ENCODE results near the gene XCL1. TPM values are rescaled to one million over a fixed set of nuclear protein-coding genes. Genes with fewer than 3 reads are reported as not detected.

XCL1 gene
- total RNA-seq, 1 experiment from 2014 or later, result not detected

- H3K27me3 ChIP-seq (replicated peaks), result no peaks in the 10 kb centered on the region; the same call in 1 of the 2 replicates
- H3K9me3 ChIP-seq (replicated peaks), result no peaks in the 10 kb centered on the region
- H3K4me1 ChIP-seq (replicated peaks), result no peaks in the 10 kb centered on the region
- DNase-seq (ENCODE audit: low read depth in 1 of 2, low spot score in 2 of 2), result peak; percentile 26 to 55
- no peak overlapping the region for H3K27ac ChIP-seq
- no peak overlapping the region for H3K4me3 ChIP-seq
- H3K36me3 ChIP-seq, result no peaks in the 10 kb centered on the region
These were observed 27.2 kb downstream of the XCL1 start for GRCh38 chr1:168603501-168604110.

GRCh38 chr1:168605443-168605842 lies 29.0 kb downstream of the XCL1 start:
- H3K27ac ChIP-seq, result no peak overlapping the region
- no peaks in the 10 kb centered on the region; the same call in 1 of the 2 replicates for H3K27me3 ChIP-seq (replicated peaks)
- no peaks in the 10 kb centered on the region for H3K36me3 ChIP-seq
- DNase-seq (ENCODE audit: low read depth in 1 of 2, low spot score in 2 of 2), result no peak
- H3K4me3 ChIP-seq, result no peak overlapping the region
- H3K9me3 ChIP-seq (replicated peaks), result no peaks in the 10 kb centered on the region
- no peaks in the 10 kb centered on the region for H3K4me1 ChIP-seq (replicated peaks)

- Histone ChIP-seq H3K4me1 (replicated peaks) (no peaks in the 10 kb centered on the region), H3K9me3 (replicated peaks) (no peaks in the 10 kb centered on the region), H3K4me3 (no peak overlapping the region), H3K27me3 (replicated peaks) (no peaks in the 10 kb centered on the region; the same call in 1 of the 2 replicates), H3K36me3 (no peaks in the 10 kb centered on the region), H3K27ac (no peak overlapping the region)
- DNase-seq (ENCODE audit: low read depth in 1 of 2, low spot score in 2 of 2), result no peak
These were observed 29.7 kb downstream of the XCL1 start for GRCh38 chr1:168606096-168606495.

- Histone ChIP-seq H3K9me3 (replicated peaks) (no peaks in the 10 kb centered on the region), H3K4me1 (replicated peaks) (no peaks in the 10 kb centered on the region), H3K27ac (no peak overlapping the region), H3K27me3 (replicated peaks) (no peaks in the 10 kb centered on the region; the same call in 1 of the 2 replicates), H3K4me3 (no peak overlapping the region), H3K36me3 (no peaks in the 10 kb centered on the region)
- DNase-seq (ENCODE audit: low read depth in 1 of 2, low spot score in 2 of 2), result no peak
These were observed 31.5 kb downstream of the XCL1 start for GRCh38 chr1:168607872-168608428.

GRCh38 chr1:168608796-168609715 lies 32.7 kb downstream of the XCL1 start:
- Histone ChIP-seq H3K9me3 (replicated peaks) (no peaks in the 10 kb centered on the region), H3K4me3 (no peak overlapping the region), H3K4me1 (replicated peaks) (no peaks in the 10 kb centered on the region), H3K27me3 (replicated peaks) (no peaks in the 10 kb centered on the region; the same call in 1 of the 2 replicates), H3K27ac (no peak overlapping the region), H3K36me3 (no peaks in the 10 kb centered on the region)
- no peak for DNase-seq (ENCODE audit: low read depth in 1 of 2, low spot score in 2 of 2)

GRCh38 chr1:168609741-168610510 lies 33.5 kb downstream of the XCL1 start:
- Histone ChIP-seq H3K27ac (no peak overlapping the region), H3K4me1 (replicated peaks) (no peaks in the 10 kb centered on the region), H3K4me3 (no peak overlapping the region), H3K36me3 (no peaks in the 10 kb centered on the region), H3K9me3 (replicated peaks) (no peaks in the 10 kb centered on the region), H3K27me3 (replicated peaks) (no peaks in the 10 kb centered on the region; the same call in 1 of the 2 replicates)
- no peak for DNase-seq (ENCODE audit: low read depth in 1 of 2, low spot score in 2 of 2)

GRCh38 chr1:168613038-168613451 lies 36.6 kb downstream of the XCL1 start:
- H3K4me3 ChIP-seq, result no peak overlapping the region
- H3K27ac ChIP-seq, result no peak overlapping the region

GRCh38 chr1:168613691-168614231 lies 37.4 kb downstream of the XCL1 start:
- H3K9me3 ChIP-seq (replicated peaks), result no peaks in the 10 kb centered on the region
- no peak for DNase-seq (ENCODE audit: low read depth in 1 of 2, low spot score in 2 of 2)
- H3K4me1 ChIP-seq (replicated peaks), result no peaks in the 10 kb centered on the region
- no peaks in the 10 kb centered on the region for H3K27me3 ChIP-seq (replicated peaks)
- no peak overlapping the region for H3K27ac ChIP-seq
- H3K4me3 ChIP-seq, result no peak overlapping the region
- H3K36me3 ChIP-seq, result no peaks in the 10 kb centered on the region

More at GRCh38 chr1:168613038-168613451, 36.6 kb downstream of the XCL1 start:
- no peak for DNase-seq (ENCODE audit: low read depth in 1 of 2, low spot score in 2 of 2)
- Histone ChIP-seq H3K27me3 (replicated peaks) (no peaks in the 10 kb centered on the region), H3K9me3 (replicated peaks) (no peaks in the 10 kb centered on the region), H3K36me3 (no peaks in the 10 kb centered on the region), H3K4me1 (replicated peaks) (no peaks in the 10 kb centered on the region)

- no peak for DNase-seq (ENCODE audit: low read depth in 1 of 2, low spot score in 2 of 2)
- Histone ChIP-seq H3K27me3 (replicated peaks) (no peaks in the 10 kb centered on the region), H3K36me3 (no peaks in the 10 kb centered on the region), H3K4me3 (no peak overlapping the region), H3K4me1 (replicated peaks) (no peaks in the 10 kb centered on the region), H3K9me3 (replicated peaks) (no peaks in the 10 kb centered on the region), H3K27ac (no peak overlapping the region)
These were observed 37.8 kb downstream of the XCL1 start for GRCh38 chr1:168614235-168614634.

GRCh38 chr1:168615965-168616364 lies 39.6 kb downstream of the XCL1 start:
- H3K4me1 ChIP-seq (replicated peaks), result no peaks in the 10 kb centered on the region
- H3K27me3 ChIP-seq (replicated peaks), result no peaks in the 10 kb centered on the region
- DNase-seq (ENCODE audit: low read depth in 1 of 2, low spot score in 2 of 2), result no peak
- H3K4me3 ChIP-seq, result no peak overlapping the region
- no peaks in the 10 kb centered on the region for H3K36me3 ChIP-seq
- H3K27ac ChIP-seq, result no peak overlapping the region
- H3K9me3 ChIP-seq (replicated peaks), result no peaks in the 10 kb centered on the region

GRCh38 chr1:168617974-168618750 lies 41.8 kb downstream of the XCL1 start:
- H3K36me3 ChIP-seq, result no peaks in the 10 kb centered on the region
- H3K4me1 ChIP-seq (replicated peaks), result no peaks in the 10 kb centered on the region
- no peaks in the 10 kb centered on the region for H3K9me3 ChIP-seq (replicated peaks)
- no peak overlapping the region for H3K4me3 ChIP-seq
- H3K27ac ChIP-seq, result no peak overlapping the region
- no peaks in the 10 kb centered on the region for H3K27me3 ChIP-seq (replicated peaks)
- no peak for DNase-seq (ENCODE audit: low read depth in 1 of 2, low spot score in 2 of 2)

GRCh38 chr1:168618886-168619285 lies 42.5 kb downstream of the XCL1 start:
- Histone ChIP-seq H3K4me3 (no peak overlapping the region), H3K4me1 (replicated peaks) (no peaks in the 10 kb centered on the region), H3K27ac (no peak overlapping the region), H3K9me3 (replicated peaks) (no peaks in the 10 kb centered on the region), H3K36me3 (no peaks in the 10 kb centered on the region), H3K27me3 (replicated peaks) (no peaks in the 10 kb centered on the region)
- DNase-seq (ENCODE audit: low read depth in 1 of 2, low spot score in 2 of 2), result no peak

- no peak for DNase-seq (ENCODE audit: low read depth in 1 of 2, low spot score in 2 of 2)
- Histone ChIP-seq H3K27me3 (replicated peaks) (no peaks in the 10 kb centered on the region), H3K9me3 (replicated peaks) (no peaks in the 10 kb centered on the region), H3K27ac (no peak overlapping the region), H3K4me3 (no peak overlapping the region), H3K4me1 (replicated peaks) (no peaks in the 10 kb centered on the region), H3K36me3 (no peaks in the 10 kb centered on the region)
These were observed 45.0 kb downstream of the XCL1 start for GRCh38 chr1:168621356-168621755.
